RWPE2 (cell line): ENCODE measurements around the gene CCDC138.

ENCODE experiments used
- ATAC-seq: fragments of 200-7000 bp; cut with Tn5 transposase; 3 replicates; pipeline ENCODE4 v1.9.1; 2021; ENCODE audit warnings: low read depth
- DNase-seq: peaks from one replicate; pipeline ENCODE4 v3.0.0-alpha.2; 2020; ENCODE audit warnings: low spot score
- H3K27ac ChIP-seq: fragments of 450-650 bp; 2 replicates; pipeline ENCODE4 v1.5.1; 2017; ENCODE audit warnings: mild to moderate bottlenecking; ENCODE audit not compliant: poor library complexity, severe bottlenecking
- H3K27me3 ChIP-seq: fragments of 250-450 bp; sonication (Bioruptor Pico); 2 replicates; pipeline ENCODE4 v1.5.1; 2021; ENCODE audit warnings: mild to moderate bottlenecking, moderate library complexity; ENCODE audit not compliant: insufficient read depth, poor library complexity, severe bottlenecking
- H3K36me3 ChIP-seq: fragments of 250-450 bp; sonication (Bioruptor Pico); 2 replicates; pipeline ENCODE4 v1.5.1; 2020; ENCODE audit warnings: low read depth, mild to moderate bottlenecking, moderate library complexity
- H3K4me1 ChIP-seq: fragments of 250-450 bp; sonication (Bioruptor Pico); 2 replicates; pipeline ENCODE4 v1.5.1; 2021; ENCODE audit warnings: mild to moderate bottlenecking, moderate library complexity; ENCODE audit not compliant: insufficient read depth, poor library complexity, severe bottlenecking
- H3K4me3 ChIP-seq: fragments of 250-450 bp; sonication (Bioruptor Pico); 2 replicates; pipeline ENCODE4 v1.5.1; 2021; ENCODE audit warnings: mild to moderate bottlenecking, moderate library complexity; ENCODE audit not compliant: severe bottlenecking
- H3K9me3 ChIP-seq: fragments of 250-450 bp; sonication (Bioruptor Pico); 2 replicates; pipeline ENCODE4 v1.5.1; 2021; ENCODE audit warnings: mild to moderate bottlenecking, moderate library complexity; ENCODE audit not compliant: severe bottlenecking
- TF ChIP-seq, protein P1 (sequence below): fragments of 450-650 bp; IDR thresholded peaks from one replicate; pipeline ENCODE4 v1.5.1; 2017; ENCODE audit warnings: mild to moderate bottlenecking, moderate library complexity; ENCODE audit not compliant: poor library complexity, severe bottlenecking

Gene CCDC138

DNA sequence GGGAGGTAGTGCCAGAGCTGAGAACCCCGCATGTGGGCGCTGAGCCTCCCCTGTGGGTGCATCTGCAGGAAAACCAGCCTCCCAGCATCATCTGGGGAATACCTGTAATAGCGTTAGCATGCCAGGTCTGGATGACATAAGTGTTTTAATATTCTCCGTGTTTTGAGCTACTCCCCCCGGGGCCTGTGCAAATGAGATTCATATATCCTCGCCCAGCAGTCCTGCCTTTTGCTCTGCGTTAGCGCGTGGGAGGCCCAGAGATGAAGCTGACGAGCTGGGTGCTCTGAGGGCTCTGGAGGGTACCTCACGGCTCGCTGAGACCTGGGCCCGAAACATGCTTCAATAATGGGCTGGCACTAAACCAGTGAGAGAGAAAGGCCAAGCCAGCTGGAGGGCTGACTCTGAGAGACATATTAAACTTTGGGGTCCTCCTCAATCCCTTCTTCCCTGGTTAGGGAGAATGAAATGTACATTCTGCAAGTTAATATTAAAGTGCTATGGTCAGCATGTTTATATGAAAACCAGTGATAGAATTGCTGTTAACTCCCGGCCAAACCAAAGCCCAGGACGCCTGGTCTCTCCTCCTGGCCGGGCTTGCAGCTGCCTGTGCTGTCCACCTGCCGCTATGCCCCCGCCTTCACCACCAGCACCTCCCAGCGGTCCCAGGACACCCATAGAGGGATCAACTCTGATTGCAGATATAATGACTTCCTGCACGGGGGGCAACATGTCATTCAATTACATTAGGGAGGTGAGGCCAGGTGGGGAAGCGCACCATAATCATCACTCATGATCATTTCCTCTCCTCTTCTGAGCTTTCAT lies 125.4 kb downstream of the CCDC138 start:
- Histone ChIP-seq H3K36me3 (no peaks in the 10 kb centered on the region), H3K27ac (no peak overlapping the region), H3K4me1 (no peaks in the 10 kb centered on the region), H3K4me3 (no peak overlapping the region), H3K27me3 (no peaks in the 10 kb centered on the region), H3K9me3 (no peaks in the 10 kb centered on the region)
- ATAC-seq, result no peak
- TF ChIP-seq, protein P1, sequence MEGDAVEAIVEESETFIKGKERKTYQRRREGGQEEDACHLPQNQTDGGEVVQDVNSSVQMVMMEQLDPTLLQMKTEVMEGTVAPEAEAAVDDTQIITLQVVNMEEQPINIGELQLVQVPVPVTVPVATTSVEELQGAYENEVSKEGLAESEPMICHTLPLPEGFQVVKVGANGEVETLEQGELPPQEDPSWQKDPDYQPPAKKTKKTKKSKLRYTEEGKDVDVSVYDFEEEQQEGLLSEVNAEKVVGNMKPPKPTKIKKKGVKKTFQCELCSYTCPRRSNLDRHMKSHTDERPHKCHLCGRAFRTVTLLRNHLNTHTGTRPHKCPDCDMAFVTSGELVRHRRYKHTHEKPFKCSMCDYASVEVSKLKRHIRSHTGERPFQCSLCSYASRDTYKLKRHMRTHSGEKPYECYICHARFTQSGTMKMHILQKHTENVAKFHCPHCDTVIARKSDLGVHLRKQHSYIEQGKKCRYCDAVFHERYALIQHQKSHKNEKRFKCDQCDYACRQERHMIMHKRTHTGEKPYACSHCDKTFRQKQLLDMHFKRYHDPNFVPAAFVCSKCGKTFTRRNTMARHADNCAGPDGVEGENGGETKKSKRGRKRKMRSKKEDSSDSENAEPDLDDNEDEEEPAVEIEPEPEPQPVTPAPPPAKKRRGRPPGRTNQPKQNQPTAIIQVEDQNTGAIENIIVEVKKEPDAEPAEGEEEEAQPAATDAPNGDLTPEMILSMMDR, result no peak
- no peak for DNase-seq

DNA sequence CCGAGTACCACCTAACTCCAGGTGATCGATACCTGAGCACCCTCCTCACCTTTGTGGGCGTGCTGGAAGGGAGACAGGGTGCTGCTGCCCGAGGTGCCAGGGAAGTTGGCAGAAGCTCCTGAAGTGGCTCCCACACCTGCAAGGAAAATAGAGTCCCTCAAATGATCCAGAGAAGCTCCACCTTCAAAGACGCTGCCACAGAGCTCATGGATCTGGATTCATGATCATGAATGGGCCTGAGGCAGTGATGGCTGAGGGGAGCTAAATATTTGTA lies 126.0 kb downstream of the CCDC138 start:
- H3K4me3 ChIP-seq, result no peak overlapping the region
- TF ChIP-seq, protein P1, result no peak
- no peaks in the 10 kb centered on the region for H3K36me3 ChIP-seq
- ATAC-seq, result no peak
- no peaks in the 10 kb centered on the region for H3K4me1 ChIP-seq
- H3K27me3 ChIP-seq, result no peaks in the 10 kb centered on the region
- no peak for DNase-seq
- no peak overlapping the region for H3K27ac ChIP-seq
- no peaks in the 10 kb centered on the region for H3K9me3 ChIP-seq

DNA sequence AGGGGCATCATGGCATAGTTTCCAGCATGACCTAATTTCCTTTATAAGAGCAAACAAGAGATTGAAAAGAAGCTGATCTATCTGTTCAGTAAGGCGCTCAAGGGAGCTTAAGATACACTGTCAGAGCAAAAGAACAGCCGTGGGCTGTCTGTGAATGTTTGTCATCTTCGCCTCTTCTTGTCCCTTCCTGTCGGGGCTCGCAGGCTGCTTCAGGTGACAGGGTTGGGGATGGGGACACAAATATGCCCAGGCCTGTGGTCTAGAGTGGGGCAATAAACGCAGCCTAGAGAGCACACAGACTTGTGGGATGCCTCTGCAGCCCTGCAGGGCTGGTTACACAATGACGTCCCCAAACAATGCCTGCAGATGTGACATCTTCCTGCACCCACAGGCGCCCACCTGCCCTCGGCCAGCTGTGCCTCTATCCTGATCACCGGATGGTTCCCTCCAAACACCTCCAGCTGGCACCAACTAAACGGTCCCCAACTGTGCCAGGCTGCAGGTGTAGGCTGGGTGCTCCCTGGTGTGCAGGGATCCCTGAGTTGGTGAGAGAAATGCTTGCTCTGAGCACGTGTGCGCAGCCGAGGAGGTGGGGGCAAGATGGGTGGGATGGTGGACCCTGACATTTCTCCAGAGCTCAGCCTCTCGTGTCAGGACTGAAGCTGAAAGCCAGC lies 129.7 kb downstream of the CCDC138 start:
- H3K9me3 ChIP-seq, result no peaks in the 10 kb centered on the region
- no peaks in the 10 kb centered on the region for H3K36me3 ChIP-seq
- ATAC-seq, result no peak
- H3K27ac ChIP-seq, result no peak overlapping the region
- H3K27me3 ChIP-seq, result no peaks in the 10 kb centered on the region
- H3K4me3 ChIP-seq, result no peak overlapping the region
- DNase-seq, result peak; percentile 31
- H3K4me1 ChIP-seq, result no peaks in the 10 kb centered on the region
- TF ChIP-seq, protein P1, result no peak

DNA sequence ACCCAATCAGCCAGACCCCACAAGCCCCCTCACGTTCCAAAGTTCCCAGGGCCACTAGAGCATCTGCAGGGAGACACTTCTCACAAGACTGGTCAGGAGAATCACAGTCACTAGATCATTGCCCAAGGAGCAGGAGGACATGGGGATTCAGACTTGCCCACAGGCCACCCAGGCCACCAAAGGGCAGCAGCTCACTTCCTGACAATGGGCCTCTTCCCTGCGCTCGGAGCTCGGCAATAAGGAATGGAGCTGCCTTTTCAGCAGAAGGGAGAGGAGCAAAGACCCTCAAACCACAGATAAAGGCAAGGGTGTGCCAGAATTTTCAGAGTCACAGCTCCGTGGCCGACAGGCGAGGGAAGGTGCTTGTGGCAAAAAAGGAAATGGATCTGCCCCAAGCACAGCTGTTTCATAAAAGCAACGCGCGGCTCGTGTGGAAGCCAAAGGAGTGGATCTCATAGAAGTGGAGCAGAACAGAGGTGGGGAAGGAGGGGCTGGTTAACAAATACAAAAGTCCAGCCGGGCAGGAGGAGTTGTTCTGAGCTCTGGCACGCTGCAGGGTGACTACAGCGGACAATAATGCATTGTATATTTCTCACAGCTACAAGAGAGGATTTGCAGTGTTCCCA lies 130.3 kb downstream of the CCDC138 start:
- Histone ChIP-seq H3K4me3 (no peak overlapping the region), H3K36me3 (no peaks in the 10 kb centered on the region), H3K4me1 (peaks cover 4% of the 10 kb centered on the region), H3K27me3 (no peaks in the 10 kb centered on the region), H3K27ac (no peak overlapping the region), H3K9me3 (no peaks in the 10 kb centered on the region)
- TF ChIP-seq, protein P1, result no peak
- DNase-seq (peak; percentile 19), ATAC-seq (no peak)

DNA sequence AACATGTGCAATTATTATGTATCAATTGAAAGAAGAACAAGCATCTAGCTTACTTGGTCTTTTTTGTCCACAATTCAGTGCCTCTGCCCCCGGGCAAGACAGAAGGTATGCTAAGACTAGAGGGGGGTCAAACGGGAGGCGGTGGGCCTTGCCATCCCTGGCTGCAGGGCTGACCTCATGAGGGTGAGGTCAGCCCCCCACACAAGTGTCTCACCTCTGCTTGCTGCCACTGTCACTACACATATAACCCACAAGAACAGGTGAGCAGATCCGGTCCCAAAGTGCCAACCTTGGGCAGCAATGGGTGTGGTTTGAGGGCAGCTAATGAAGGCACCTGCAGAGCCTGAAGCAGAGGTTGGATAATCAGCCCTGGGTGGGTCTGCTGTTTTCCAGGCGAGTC lies 131.0 kb downstream of the CCDC138 start:
- H3K9me3 ChIP-seq, result no peaks in the 10 kb centered on the region
- peaks cover 10% of the 10 kb centered on the region for H3K4me1 ChIP-seq
- H3K4me3 ChIP-seq, result no peak overlapping the region
- DNase-seq (peak; percentile 14), ATAC-seq (no peak)
- no peak overlapping the region for H3K27ac ChIP-seq
- no peaks in the 10 kb centered on the region for H3K36me3 ChIP-seq
- no peaks in the 10 kb centered on the region for H3K27me3 ChIP-seq
- TF ChIP-seq, protein P1, result no peak
